Ecto neural progenitor cell (in vitro differentiated cells): ENCODE data around the gene RNF10.
"Not testable (repeated sequence)": the region's sequence is repeated elsewhere in the genome, so short reads cannot be mapped to it uniquely, and the experiment has no call there.

Experiments
- DNase-seq: peaks from one replicate; pipeline ENCODE4 v3.0.0-alpha.2; 2018; ENCODE audit warnings: low spot score

Gene RNF10

DNA sequence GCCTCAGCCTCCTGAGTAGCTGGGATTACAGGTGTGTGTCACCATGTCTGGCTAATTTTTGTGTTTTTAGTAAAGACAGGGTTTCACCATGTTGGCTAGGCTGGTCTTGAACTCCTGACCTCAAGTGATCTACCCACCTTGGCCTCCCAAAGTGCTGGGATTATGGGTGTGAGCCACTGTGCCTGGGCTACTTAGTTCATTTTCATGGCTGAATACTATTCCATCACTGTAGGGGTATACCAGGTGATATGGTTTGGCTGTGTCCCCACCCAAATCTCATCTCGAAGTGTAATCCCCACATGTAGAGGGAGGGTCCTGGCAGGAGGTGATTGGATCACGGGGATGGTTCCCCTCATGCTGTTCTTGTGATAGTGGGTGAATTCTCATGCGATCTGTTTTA is 83.0 kb downstream of the RNF10 start:
- DNase-seq = not testable (repeated sequence)

DNA sequence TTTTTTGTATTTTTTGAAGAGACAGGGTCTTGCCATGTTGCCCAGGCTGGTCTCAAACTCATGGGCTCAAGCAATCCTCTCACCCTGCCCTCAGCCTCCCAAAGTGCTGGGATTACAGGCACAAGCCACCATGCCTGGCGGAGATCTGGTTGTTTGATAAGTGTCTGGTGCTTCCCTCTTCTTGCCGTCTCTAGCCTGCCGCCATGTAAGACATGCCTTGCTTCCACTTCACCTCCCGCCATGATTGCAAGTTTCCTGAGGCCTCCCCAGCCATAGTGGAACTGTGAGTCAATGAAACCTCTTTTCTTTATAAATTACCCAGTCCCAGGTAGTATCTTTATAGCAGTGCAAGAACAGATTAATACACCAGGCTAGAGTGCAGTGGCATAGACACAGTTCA is 83.6 kb downstream of the RNF10 start:
- not testable (repeated sequence) for DNase-seq

GRCh38 chr12:120618954-120619615 is 84.9 kb downstream of the RNF10 start:
- DNase-seq = no peak

DNA sequence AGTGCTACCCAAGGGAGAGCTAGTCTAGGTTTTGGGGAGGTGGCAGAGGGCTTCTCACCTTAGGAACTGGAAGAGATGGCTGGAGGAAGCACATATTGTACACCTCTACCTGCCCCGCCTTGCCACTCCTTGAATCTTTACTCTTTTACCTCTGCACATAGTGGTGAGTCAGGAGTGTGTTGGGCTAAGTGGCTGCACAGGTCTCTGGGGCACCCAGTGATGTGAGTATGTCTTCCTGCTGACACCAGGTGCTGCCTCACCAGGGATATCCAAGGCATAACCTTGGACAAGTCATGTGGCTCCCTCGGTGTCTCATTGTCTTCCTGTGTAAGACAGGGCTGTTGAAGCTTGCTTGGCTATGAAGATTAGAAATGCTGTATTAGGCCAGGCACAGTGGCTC is 86.5 kb downstream of the RNF10 start:
- DNase-seq = no peak

DNA sequence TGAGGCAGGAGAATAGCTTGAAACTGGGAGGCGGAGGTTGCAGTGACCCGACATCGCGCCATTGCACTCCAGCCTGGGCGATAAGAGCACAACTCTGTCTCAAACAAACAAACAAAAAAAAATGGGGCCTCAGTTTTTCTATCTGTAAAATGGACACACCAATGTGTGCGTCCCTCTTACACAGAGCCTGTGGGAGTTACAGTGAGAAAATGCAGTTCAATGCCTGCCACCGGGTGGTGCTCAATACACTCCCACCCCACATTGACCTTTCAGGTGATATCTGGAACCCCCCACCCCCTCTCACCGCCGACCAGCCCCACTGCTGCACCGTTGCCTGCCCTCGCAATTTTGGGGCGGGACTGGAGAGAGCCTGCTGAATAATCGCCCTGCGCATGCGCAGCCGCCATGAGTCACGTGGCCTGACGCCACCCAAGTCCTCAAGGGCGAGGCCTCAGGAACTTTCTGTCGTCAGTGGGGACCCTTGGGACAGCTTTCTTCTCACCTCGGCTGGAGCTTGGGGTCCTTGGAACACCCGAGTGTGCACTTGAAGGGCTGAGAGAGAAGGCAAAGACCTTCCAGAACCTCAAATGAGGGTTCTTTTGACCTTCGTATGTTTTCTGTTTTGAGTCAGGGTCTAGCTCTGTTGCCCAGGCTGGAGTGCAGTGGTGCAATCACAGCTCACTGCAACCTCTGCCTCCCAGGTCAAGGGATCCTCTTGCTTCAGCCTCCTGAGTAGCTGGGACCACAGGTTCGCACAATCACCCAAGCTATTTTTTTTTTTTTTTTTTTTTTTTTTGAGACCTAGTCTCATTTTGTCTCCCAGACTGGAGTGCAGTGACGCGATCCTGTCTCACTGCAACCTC is 91.6 kb downstream of the RNF10 start:
- no peak for DNase-seq
